Ovary (tissue), 9 donors: ENCODE results near the gene NFATC2IP. TPM values are rescaled to one million over a fixed set of nuclear protein-coding genes. Genes with fewer than 3 reads are reported as not detected.

Experiments used
- DNase-seq, 5 donors: peaks; one replicate each; pipeline ENCODE4 v3.0.0-alpha.2; 2019 to 2020
- H3K27ac ChIP-seq, 2 donors: fragments of 200-600 bp; one replicate each; pipeline versions ENCODE4 v1.5.1 to v1.8.0; 2019 to 2022
- H3K27me3 ChIP-seq: fragments of 200-600 bp; one replicate; pipeline ENCODE4 v1.8.0; 2022
- H3K36me3 ChIP-seq: fragments of 200-600 bp; sonication (generic); one replicate; pipeline ENCODE4 v1.5.1; 2019
- H3K4me1 ChIP-seq: one replicate; pipeline ENCODE4 v1.8.1; 2013; ENCODE audit warnings: mild to moderate bottlenecking, moderate library complexity; ENCODE audit not compliant: insufficient read depth
- H3K4me3 ChIP-seq: fragments of 200-600 bp; sonication (generic); one replicate; pipeline ENCODE4 v1.5.1; 2017
- H3K9me3 ChIP-seq, 2 donors: fragments of 200-600 bp in 1 of 2; sonication (generic) in 1 of 2; one replicate each; pipeline versions ENCODE4 v1.5.1 to v1.8.1; 2013 to 2019; ENCODE audit warnings: mild to moderate bottlenecking in 1 of 2, moderate library complexity in 1 of 2
- CTCF ChIP-seq, 3 donors: fragments of 450-650 bp in 2 of 3; fragments of 200-600 bp in 1 of 3; IDR thresholded peaks; one replicate each; pipeline versions ENCODE4 v1.5.1 to v1.8.0; 2016 to 2022; ENCODE audit warnings: antibody characterized with exemption in 3 of 3, mild to moderate bottlenecking in 1 of 3
- EP300 ChIP-seq: sonication (generic); formaldehyde crosslinking; IDR thresholded peaks from one replicate; pipeline ENCODE4 v1.6.1; 2017; ENCODE audit warnings: antibody characterized with exemption
- POLR2A ChIP-seq: fragments of 450-650 bp; IDR thresholded peaks from one replicate; pipeline ENCODE4 v1.6.1; 2017; ENCODE audit warnings: antibody characterized with exemption, mild to moderate bottlenecking, moderate library complexity
- WGBS, 3 donors: extraction: QIAGEN DNeasy Blood & Tissue Kit in 1 of 3; methylation state at CpG; one replicate each; pipeline versions ENCODE4 v1.1.5 to v1.1.7; 2013 to 2017; 5-methylcytosine and 5-hydroxymethylcytosine counted together
- intact Hi-C, 4 donors: fragments of 100-400 bp; cut with DNase I; formaldehyde crosslinking; loops; one replicate each; pipeline versions ENCODE4 v1.11.0 to v1.15.1; 2022 to 2023
- polyA plus RNA-seq, 2 donors: library from polyadenylated mRNA; stranded (reverse); fragments of 200-250 nt in 1 of 2; fragments of 350-450 nt in 1 of 2; fragmentation: Illumina TruSeq in 1 of 2; extraction: RNeasy Lipid Tissue Mini Kit (QIAGEN cat#74804) in 1 of 2; gene quantifications; one replicate each; pipeline ENCODE4 v1.2.3, GENCODE V29; 2013 to 2014
- total RNA-seq, 7 donors: library from RNA; depleted of rRNA in 2 of 7; stranded (reverse); fragments of >200 nt in 2 of 7; fragmentation: NEBNext Ultra II Directional in 3 of 7; extraction: Animal tissue kit (Norgen Biotek cat#: 25700) in 3 of 7; gene quantifications; one replicate each; pipeline versions ENCODE4 v1.1.0 to v1.2.4, GENCODE V29; 2016 to 2023
- donor health status: DM: no; HTN: no; CAD: no; lungs with moderate emphysema.
- donor health status: DM: no; HTN: no; CAD: no.
- donor health status: Bipolar disorder and iron deficiency.
- donor health status: DM: yes; HTN: yes; CAD: no.
- donor health status: DM: no; HTN: no; CAD: no.
- donor health status: DM: yes; HTN: yes; CAD: no.

Gene NFATC2IP
- total and polyA plus RNA-seq, 9 donors, result 17.9 to 31.5 (median 23.3) TPM

- intact Hi-C loops, result loop anchor here in 1 of 4 donors (10.0 kb wide), 1 partner anchor 754 kb away; no protein-coding TSS in a partner anchor
- WGBS, 3 donors, result 89 to 94% (median 94%) methylated on average over 7 of the region's 7 CpGs
- no peaks in the 10 kb centered on the region for H3K27me3 ChIP-seq
Observed at GRCh38 chr16:28980929-28981328, 30.2 kb downstream of the NFATC2IP start.

GRCh38 chr16:28981517-28981916, 30.8 kb downstream of the NFATC2IP start:
- Histone ChIP-seq H3K27ac (no peak overlapping the region), H3K4me3 (no peak overlapping the region), H3K9me3 (no peaks in the 10 kb centered on the region), H3K36me3 (no peaks in the 10 kb centered on the region), H3K27me3 (no peaks in the 10 kb centered on the region), H3K4me1 (no peaks in the 10 kb centered on the region)
- TF ChIP-seq POLR2A, result no peak
- no peak for TF ChIP-seq CTCF (IDR thresholded peaks at IDR 0.05)
- no peak for TF ChIP-seq EP300
- no peak for DNase-seq
- 77 to 83% (median 78%) methylated on average over 12 of the region's 12 CpGs for WGBS, 3 donors
- intact Hi-C loops, result loop anchor here in 1 of 4 donors (10.0 kb wide), 1 partner anchor 753 kb away; no protein-coding TSS in a partner anchor

More at GRCh38 chr16:28980929-28981328, 30.2 kb downstream of the NFATC2IP start:
- H3K4me3 ChIP-seq, result no peak overlapping the region
- no peaks in the 10 kb centered on the region for H3K4me1 ChIP-seq
- no peaks in the 10 kb centered on the region for H3K9me3 ChIP-seq
- no peak overlapping the region for H3K27ac ChIP-seq
- TF ChIP-seq POLR2A, result no peak
- TF ChIP-seq EP300, result no peak
- TF ChIP-seq CTCF (IDR thresholded peaks at IDR 0.05), result no peak
- H3K36me3 ChIP-seq, result no peaks in the 10 kb centered on the region
- no peak for DNase-seq

GRCh38 chr16:28982418-28982817, 31.7 kb downstream of the NFATC2IP start:
- intact Hi-C loops, result loop anchor here in 1 of 4 donors (10.0 kb wide), 1 partner anchor 752 kb away; no protein-coding TSS in a partner anchor
- Histone ChIP-seq H3K9me3 (no peaks in the 10 kb centered on the region), H3K36me3 (no peaks in the 10 kb centered on the region), H3K27me3 (no peaks in the 10 kb centered on the region), H3K4me3 (no peak overlapping the region), H3K4me1 (no peaks in the 10 kb centered on the region), H3K27ac (no peak overlapping the region)
- 92 to 95% (median 95%) methylated on average over 10 of the region's 10 CpGs for WGBS, 3 donors
- TF ChIP-seq EP300 (no peak), CTCF (IDR thresholded peaks at IDR 0.05) (no peak), POLR2A (no peak)
- no peak for DNase-seq

GRCh38 chr16:28982949-28983348, 32.2 kb downstream of the NFATC2IP start:
- Histone ChIP-seq H3K4me3 (no peak overlapping the region), H3K4me1 (no peaks in the 10 kb centered on the region), H3K9me3 (no peaks in the 10 kb centered on the region), H3K27ac (no peak overlapping the region), H3K27me3 (no peaks in the 10 kb centered on the region), H3K36me3 (no peaks in the 10 kb centered on the region)
- intact Hi-C loops, result loop anchor here in 1 of 4 donors (10.0 kb wide), 1 partner anchor 752 kb away; no protein-coding TSS in a partner anchor
- 86 to 90% (median 87%) methylated on average over 10 to 11 of the region's 11 CpGs for WGBS, 3 donors
- TF ChIP-seq EP300 (no peak), POLR2A (no peak), CTCF (IDR thresholded peaks at IDR 0.05) (no peak)
- DNase-seq, result no peak
